Upper lobe of right lung (tissue), 1 donor: Measurements from ENCODE around the gene TMEM30A. TPM values are rescaled to one million over a fixed set of nuclear protein-coding genes. Genes with fewer than 3 reads are reported as not detected.

Experiments
- ATAC-seq: fragments of 200-7000 bp; cut with Tn5 transposase; one replicate; pipeline ENCODE4 v1.9.1; 2020; ENCODE audit warnings: mild to moderate bottlenecking, moderate library complexity
- DNase-seq: peaks from one replicate; pipeline ENCODE4 v3.0.0-alpha.2; 2020
- H3K27ac ChIP-seq: fragments of 200-600 bp; one replicate; pipeline ENCODE4 v1.8.0; 2022
- H3K27me3 ChIP-seq: fragments of 200-600 bp; one replicate; pipeline ENCODE4 v1.8.0; 2022; ENCODE audit warnings: mild to moderate bottlenecking
- H3K36me3 ChIP-seq: fragments of 200-600 bp; one replicate; pipeline ENCODE4 v1.8.0; 2022
- H3K4me1 ChIP-seq: fragments of 200-600 bp; one replicate; pipeline ENCODE4 v1.8.0; 2022
- H3K4me3 ChIP-seq: fragments of 200-600 bp; one replicate; pipeline ENCODE4 v1.8.0; 2022; ENCODE audit warnings: mild to moderate bottlenecking
- H3K9me3 ChIP-seq: fragments of 200-600 bp; one replicate; pipeline ENCODE4 v1.8.0; 2022
- intact Hi-C: fragments of 100-400 bp; cut with DNase I; formaldehyde crosslinking; loops from one replicate; pipeline ENCODE4 v1.11.0; 2022
- total RNA-seq: library from RNA; stranded (reverse); fragmentation: NEBNext Ultra II Directional; extraction: Animal tissue kit (Norgen Biotek cat#: 25700); gene quantifications from one replicate; pipeline ENCODE4 v1.2.1, GENCODE V29; 2021
- TF ChIP-seq, protein P1 (sequence below): fragments of 200-600 bp; IDR thresholded peaks from one replicate; pipeline ENCODE4 v1.8.0; 2022; ENCODE audit warnings: antibody characterized with exemption
- donor health status: DM: no; HTN: yes; CAD: no; lungs with severe emphysema.

Gene TMEM30A
- total RNA-seq, 1 donor from 2014 or later, result 183 TPM

DNA sequence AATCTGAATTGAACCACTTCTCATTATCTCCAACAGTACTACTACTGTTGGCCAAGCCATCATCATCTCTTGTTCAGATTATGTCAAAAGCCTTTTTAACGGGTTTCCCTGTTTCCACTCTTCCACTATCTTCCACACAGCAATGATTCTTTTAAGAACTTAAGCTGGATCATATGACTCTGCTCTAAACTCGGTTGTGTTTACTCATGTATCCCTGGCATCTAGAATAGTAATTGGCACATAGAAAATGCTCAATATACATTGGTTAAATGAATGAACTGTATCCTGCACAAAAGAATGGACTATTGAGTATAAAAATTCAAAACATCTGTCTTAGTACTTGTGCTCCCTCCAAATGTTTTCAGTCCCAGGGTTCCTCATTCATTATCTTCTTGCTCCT lies 38.2 kb downstream of the TMEM30A start:
- intact Hi-C loops, result no loop called here
- Histone ChIP-seq H3K36me3 (peaks cover 1% of the 10 kb centered on the region), H3K4me3 (no peak overlapping the region), H3K9me3 (no peaks in the 10 kb centered on the region), H3K27me3 (no peaks in the 10 kb centered on the region), H3K27ac (no peak overlapping the region), H3K4me1 (peaks cover 7% of the 10 kb centered on the region)
- ATAC-seq, result no peak
- no peak for DNase-seq
- TF ChIP-seq, protein P1, sequence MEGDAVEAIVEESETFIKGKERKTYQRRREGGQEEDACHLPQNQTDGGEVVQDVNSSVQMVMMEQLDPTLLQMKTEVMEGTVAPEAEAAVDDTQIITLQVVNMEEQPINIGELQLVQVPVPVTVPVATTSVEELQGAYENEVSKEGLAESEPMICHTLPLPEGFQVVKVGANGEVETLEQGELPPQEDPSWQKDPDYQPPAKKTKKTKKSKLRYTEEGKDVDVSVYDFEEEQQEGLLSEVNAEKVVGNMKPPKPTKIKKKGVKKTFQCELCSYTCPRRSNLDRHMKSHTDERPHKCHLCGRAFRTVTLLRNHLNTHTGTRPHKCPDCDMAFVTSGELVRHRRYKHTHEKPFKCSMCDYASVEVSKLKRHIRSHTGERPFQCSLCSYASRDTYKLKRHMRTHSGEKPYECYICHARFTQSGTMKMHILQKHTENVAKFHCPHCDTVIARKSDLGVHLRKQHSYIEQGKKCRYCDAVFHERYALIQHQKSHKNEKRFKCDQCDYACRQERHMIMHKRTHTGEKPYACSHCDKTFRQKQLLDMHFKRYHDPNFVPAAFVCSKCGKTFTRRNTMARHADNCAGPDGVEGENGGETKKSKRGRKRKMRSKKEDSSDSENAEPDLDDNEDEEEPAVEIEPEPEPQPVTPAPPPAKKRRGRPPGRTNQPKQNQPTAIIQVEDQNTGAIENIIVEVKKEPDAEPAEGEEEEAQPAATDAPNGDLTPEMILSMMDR, result no peak

DNA sequence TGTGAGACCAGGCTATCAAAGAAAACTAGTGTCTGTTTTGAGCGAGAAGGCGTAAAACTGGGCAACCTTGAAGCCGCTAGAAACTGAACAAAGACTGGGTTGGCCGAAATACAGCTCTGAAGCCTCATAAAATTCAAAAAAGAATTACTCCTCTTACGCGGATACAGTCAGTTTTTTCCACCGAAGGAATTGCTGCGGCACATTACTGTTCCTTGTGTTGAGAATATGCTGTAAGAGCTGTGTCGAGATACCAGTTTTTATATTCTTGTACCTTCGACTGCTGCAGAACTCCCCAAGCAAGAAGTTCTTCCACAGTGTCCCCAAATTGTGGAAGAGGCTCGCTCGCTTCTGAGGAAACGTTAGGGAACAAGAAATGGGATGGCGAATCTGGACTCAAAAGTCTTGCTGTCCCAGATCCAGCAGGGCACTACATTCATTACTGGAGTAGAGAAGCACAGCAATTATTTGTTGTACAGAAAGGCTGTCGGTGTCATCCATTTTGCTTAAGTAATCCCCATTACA lies 40.5 kb downstream of the TMEM30A start:
- H3K27ac ChIP-seq, result peak overlapping the region; percentile 85
- H3K9me3 ChIP-seq, result no peaks in the 10 kb centered on the region
- DNase-seq (no peak), ATAC-seq (no peak)
- intact Hi-C loops, result no loop called here
- peak overlapping the region; percentile 64 for H3K4me3 ChIP-seq
- peaks cover 22% of the 10 kb centered on the region for H3K36me3 ChIP-seq
- peaks cover 13% of the 10 kb centered on the region for H3K4me1 ChIP-seq
- H3K27me3 ChIP-seq, result no peaks in the 10 kb centered on the region
- TF ChIP-seq, protein P1, result no peak

DNA sequence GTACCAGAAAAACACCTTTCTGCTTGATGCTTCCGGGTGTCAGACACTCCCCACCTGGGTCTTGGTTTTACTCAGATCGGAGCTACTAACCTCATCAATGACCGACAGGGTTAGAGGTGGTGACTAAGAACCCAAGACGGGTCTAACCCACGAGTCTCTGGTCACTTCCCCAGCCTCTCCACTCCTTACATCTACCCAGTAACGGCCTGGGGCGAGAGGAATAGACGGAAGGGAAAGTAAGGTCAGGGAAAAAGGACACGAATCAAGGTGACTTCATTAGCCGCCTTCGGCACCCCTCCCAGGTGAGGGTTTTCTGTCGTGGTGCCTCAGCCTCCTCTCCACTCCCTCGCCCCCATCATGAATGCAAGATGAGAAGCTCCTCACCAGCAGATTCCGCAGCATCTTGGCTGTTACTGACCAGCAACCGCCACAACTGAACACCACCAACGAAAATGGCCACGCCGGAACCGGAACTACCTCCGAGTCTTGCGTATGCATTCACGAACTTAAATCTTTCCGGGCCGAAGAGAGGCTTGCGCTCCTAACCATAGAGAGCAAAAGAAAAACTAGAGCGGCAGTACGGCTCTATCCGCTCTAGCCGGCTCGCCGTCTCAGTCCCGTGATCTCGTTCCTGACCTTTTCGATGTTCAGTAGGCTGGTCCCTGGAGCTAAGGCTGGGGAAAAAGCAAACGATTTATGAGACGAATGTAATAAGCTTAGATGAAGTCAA lies 41.1 kb downstream of the TMEM30A start, which contains the start of gene COX7A2:
COX7A2 (minus strand) TSS at position 469 of the 730 bp plus-strand sequence; CDS start at position 402, 67 bp downstream.
- no peaks in the 10 kb centered on the region for H3K27me3 ChIP-seq

DNA sequence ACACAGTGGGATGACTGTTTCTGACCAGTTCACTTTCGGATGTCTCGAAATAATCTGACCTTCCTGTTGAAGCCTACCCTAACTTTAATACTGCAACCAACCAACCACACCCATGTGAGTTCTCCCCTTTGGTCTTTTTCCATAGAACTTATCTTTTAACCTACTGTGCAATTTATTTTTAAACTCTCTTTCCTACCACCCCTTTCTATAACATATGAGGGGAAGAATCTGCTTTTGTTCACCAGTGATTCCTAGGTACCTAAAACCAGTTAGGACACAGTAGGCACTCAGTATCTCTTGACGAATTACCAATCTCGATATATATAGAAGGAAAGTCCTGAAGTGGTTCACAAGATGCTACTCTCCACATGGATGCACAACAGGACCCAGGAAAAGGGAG lies 48.0 kb downstream of the TMEM30A start:
- DNase-seq (no peak), ATAC-seq (no peak)
- H3K4me1 ChIP-seq, result peaks cover 6% of the 10 kb centered on the region
- H3K36me3 ChIP-seq, result peaks cover 52% of the 10 kb centered on the region
- no peaks in the 10 kb centered on the region for H3K9me3 ChIP-seq
- TF ChIP-seq, protein P1, result no peak
- no peaks in the 10 kb centered on the region for H3K27me3 ChIP-seq
- H3K27ac ChIP-seq, result no peak overlapping the region
- H3K4me3 ChIP-seq, result no peak overlapping the region
- intact Hi-C loops, result no loop called here

More for the DNA sequence above, 41.1 kb downstream of the TMEM30A start, which contains the start of gene COX7A2:
- peaks cover 13% of the 10 kb centered on the region for H3K4me1 ChIP-seq
- H3K36me3 ChIP-seq, result peaks cover 28% of the 10 kb centered on the region
- TF ChIP-seq, protein P1, result no peak
- H3K4me3 ChIP-seq, result peak within 1 kb of the TSS; percentile 64
- intact Hi-C loops, result no loop called here
- peak within 1 kb of the TSS; percentile 85 for H3K27ac ChIP-seq
- ATAC-seq, result peak; percentile 100
- DNase-seq, result peak; percentile 91
- H3K9me3 ChIP-seq, result no peaks in the 10 kb centered on the region

DNA sequence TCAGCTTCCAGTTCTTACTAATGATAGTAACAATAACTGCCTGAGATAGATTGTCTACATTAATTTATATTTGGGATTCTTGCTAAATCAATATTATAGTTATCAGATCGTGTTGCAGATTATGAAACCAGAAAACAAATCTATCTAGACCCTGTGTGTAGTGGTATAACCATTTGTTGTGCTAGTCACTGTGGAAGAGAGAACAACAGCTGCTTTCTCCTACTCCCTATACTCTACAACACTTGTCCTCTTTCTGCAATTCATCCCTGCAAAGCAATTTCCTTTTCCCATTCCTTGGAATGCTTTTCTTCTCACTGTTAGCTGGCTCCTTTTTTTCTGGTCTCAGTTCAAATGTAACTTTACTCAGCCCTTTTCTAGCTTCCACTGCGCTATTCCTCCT lies 49.3 kb downstream of the TMEM30A start:
- DNase-seq (no peak), ATAC-seq (no peak)
- Histone ChIP-seq H3K27me3 (no peaks in the 10 kb centered on the region), H3K4me1 (no peaks in the 10 kb centered on the region), H3K4me3 (no peak overlapping the region), H3K27ac (no peak overlapping the region), H3K9me3 (no peaks in the 10 kb centered on the region), H3K36me3 (peaks cover 41% of the 10 kb centered on the region)
- TF ChIP-seq, protein P1, result no peak
- intact Hi-C loops, result no loop called here
